ENCODE measurements around the gene NR2F1-AS1.

Gene NR2F1-AS1

GRCh38 chr5:93436083-93436482, 144.9 kb downstream of the NR2F1-AS1 start:
- Histone ChIP-seq H3K9me3 (replicated peaks; ENCODE audit: insufficient read depth, low read length) (no peaks in the 10 kb centered on the region), H3K27me3 (replicated peaks; ENCODE audit: insufficient read depth, low read length) (no peaks in the 10 kb centered on the region), H4K20me1 (ENCODE audit: insufficient read depth, low read length) (no peaks in the 10 kb centered on the region), H3K9me2 (replicated peaks; ENCODE audit: insufficient read depth, low read length) (no peaks in the 10 kb centered on the region), H3K4me1 (ENCODE audit: low read length) (no peaks in the 10 kb centered on the region), H3K27ac (ENCODE audit: low read length) (no peak overlapping the region), H3K4me3 (ENCODE audit: low read length) (no peak overlapping the region), H3K4me2 (ENCODE audit: low read depth, low read length) (no peak overlapping the region), H3K9ac (ENCODE audit: low read length) (no peak overlapping the region), H3K36me3 (replicated peaks; ENCODE audit: insufficient read depth, low read length) (no peaks in the 10 kb centered on the region), H3F3A (ENCODE audit: insufficient read depth, low read length) (no peaks in the 10 kb centered on the region), H2AFZ (ENCODE audit: low read length) (no peak overlapping the region), H3K79me2 (ENCODE audit: low read length) (no peaks in the 10 kb centered on the region)
- DNase-seq = no peak
- no peak for TF ChIP-seq EZH2phosphoT487 (IDR thresholded peaks at IDR 0.05; ENCODE audit: low read length)
- TF ChIP-seq CTCF (IDR thresholded peaks at IDR 0.05; ENCODE audit: low read length) = no peak
- TF ChIP-seq EZH2 (optimal IDR thresholded peaks at IDR 0.05; ENCODE audit: low read depth, low read length) = no peak

GRCh38 chr5:93433422-93433821, 147.6 kb downstream of the NR2F1-AS1 start:
- H3K9ac ChIP-seq (ENCODE audit: low read length) = no peak overlapping the region
- H3K79me2 ChIP-seq (ENCODE audit: low read length) = no peaks in the 10 kb centered on the region
- H3K4me1 ChIP-seq (ENCODE audit: low read length) = no peaks in the 10 kb centered on the region
- no peak overlapping the region for H3K27ac ChIP-seq (ENCODE audit: low read length)
- no peak for DNase-seq
- no peak for TF ChIP-seq EZH2 (optimal IDR thresholded peaks at IDR 0.05; ENCODE audit: low read depth, low read length)
- no peaks in the 10 kb centered on the region for H4K20me1 ChIP-seq (ENCODE audit: insufficient read depth, low read length)
- H3K9me2 ChIP-seq (replicated peaks; ENCODE audit: insufficient read depth, low read length) = no peaks in the 10 kb centered on the region
- H3K9me3 ChIP-seq (replicated peaks; ENCODE audit: insufficient read depth, low read length) = no peaks in the 10 kb centered on the region
- no peaks in the 10 kb centered on the region for H3K36me3 ChIP-seq (replicated peaks; ENCODE audit: insufficient read depth, low read length)
- H3K4me2 ChIP-seq (ENCODE audit: low read depth, low read length) = no peak overlapping the region
- H3K4me3 ChIP-seq (ENCODE audit: low read length) = no peak overlapping the region
- H3F3A ChIP-seq (ENCODE audit: insufficient read depth, low read length) = no peaks in the 10 kb centered on the region
- H2AFZ ChIP-seq (ENCODE audit: low read length) = no peak overlapping the region
- H3K27me3 ChIP-seq (replicated peaks; ENCODE audit: insufficient read depth, low read length) = no peaks in the 10 kb centered on the region

GRCh38 chr5:93431250-93431649, 149.8 kb downstream of the NR2F1-AS1 start:
- H3K4me3 ChIP-seq (ENCODE audit: low read length) = no peak overlapping the region
- H3K27me3 ChIP-seq (replicated peaks; ENCODE audit: insufficient read depth, low read length) = no peaks in the 10 kb centered on the region
- no peaks in the 10 kb centered on the region for H3K36me3 ChIP-seq (replicated peaks; ENCODE audit: insufficient read depth, low read length)
- no peak overlapping the region for H2AFZ ChIP-seq (ENCODE audit: low read length)
- H3K79me2 ChIP-seq (ENCODE audit: low read length) = no peaks in the 10 kb centered on the region
- H3F3A ChIP-seq (ENCODE audit: insufficient read depth, low read length) = no peaks in the 10 kb centered on the region
- no peak for DNase-seq
- no peak overlapping the region for H3K4me2 ChIP-seq (ENCODE audit: low read depth, low read length)
- no peaks in the 10 kb centered on the region for H3K9me3 ChIP-seq (replicated peaks; ENCODE audit: insufficient read depth, low read length)
- no peak overlapping the region for H3K27ac ChIP-seq (ENCODE audit: low read length)
- H3K9me2 ChIP-seq (replicated peaks; ENCODE audit: insufficient read depth, low read length) = no peaks in the 10 kb centered on the region
- H4K20me1 ChIP-seq (ENCODE audit: insufficient read depth, low read length) = no peaks in the 10 kb centered on the region
- no peak for TF ChIP-seq CTCF (IDR thresholded peaks at IDR 0.05; ENCODE audit: low read length)
- no peak for TF ChIP-seq EZH2phosphoT487 (IDR thresholded peaks at IDR 0.05; ENCODE audit: low read length)
- TF ChIP-seq EZH2 (optimal IDR thresholded peaks at IDR 0.05; ENCODE audit: low read depth, low read length) = no peak
- H3K4me1 ChIP-seq (ENCODE audit: low read length) = no peaks in the 10 kb centered on the region
- H3K9ac ChIP-seq (ENCODE audit: low read length) = no peak overlapping the region

DNA sequence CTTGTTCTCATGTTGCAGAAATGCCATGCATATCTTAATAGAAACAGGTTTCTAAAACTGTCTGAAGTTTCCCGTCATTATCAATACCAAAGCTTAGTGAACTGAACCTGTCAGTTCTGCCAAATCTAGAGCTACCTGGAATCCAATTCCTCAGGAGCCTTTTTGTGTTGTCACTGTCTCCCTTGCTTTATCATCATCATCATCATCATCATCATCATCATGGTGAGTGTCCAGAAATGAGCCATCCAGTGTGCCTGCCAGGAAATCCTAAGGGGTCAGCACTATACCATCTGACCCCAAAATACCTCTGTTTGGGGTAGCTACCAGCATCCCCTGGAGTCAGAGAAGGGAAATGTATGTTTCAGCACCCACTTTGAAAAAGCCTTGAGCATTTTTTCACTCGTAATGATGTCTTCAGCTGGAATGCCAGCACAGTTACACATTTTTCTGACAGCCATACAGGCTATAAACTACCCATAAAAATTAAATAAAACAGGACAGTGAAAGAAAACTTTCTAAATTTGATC, 150.3 kb downstream of the NR2F1-AS1 start:
- Histone ChIP-seq H3K9me2 (replicated peaks; ENCODE audit: insufficient read depth, low read length) (no peaks in the 10 kb centered on the region), H3K4me2 (ENCODE audit: low read depth, low read length) (no peak overlapping the region), H3K4me1 (ENCODE audit: low read length) (no peaks in the 10 kb centered on the region), H3K36me3 (replicated peaks; ENCODE audit: insufficient read depth, low read length) (no peaks in the 10 kb centered on the region), H3K27ac (ENCODE audit: low read length) (no peak overlapping the region), H3K9ac (ENCODE audit: low read length) (no peak overlapping the region), H3K9me3 (replicated peaks; ENCODE audit: insufficient read depth, low read length) (no peaks in the 10 kb centered on the region), H3K27me3 (replicated peaks; ENCODE audit: insufficient read depth, low read length) (no peaks in the 10 kb centered on the region), H2AFZ (ENCODE audit: low read length) (no peak overlapping the region), H3F3A (ENCODE audit: insufficient read depth, low read length) (no peaks in the 10 kb centered on the region), H4K20me1 (ENCODE audit: insufficient read depth, low read length) (no peaks in the 10 kb centered on the region), H3K79me2 (ENCODE audit: low read length) (no peaks in the 10 kb centered on the region), H3K4me3 (ENCODE audit: low read length) (no peak overlapping the region)
- DNase-seq = no peak
- no peak for TF ChIP-seq EZH2 (optimal IDR thresholded peaks at IDR 0.05; ENCODE audit: low read depth, low read length)
- TF ChIP-seq CTCF (IDR thresholded peaks at IDR 0.05; ENCODE audit: low read length) = no peak
- TF ChIP-seq EZH2phosphoT487 (IDR thresholded peaks at IDR 0.05; ENCODE audit: low read length) = no peak

All from MM.1S (cell line).